Mesodermal cell (in vitro differentiated cells): ENCODE measurements around the gene JMJD1C.

Experiments used
- H3K27ac ChIP-seq: 2 replicates; pipeline ENCODE4 v1.7.0; 2013; ENCODE audit warnings: mild to moderate bottlenecking, low read depth, low read length, moderate library complexity; ENCODE audit not compliant: severe bottlenecking
- H3K36me3 ChIP-seq: 2 replicates; pipeline ENCODE4 v1.7.1; 2013; ENCODE audit warnings: mild to moderate bottlenecking, low read length, moderate library complexity; ENCODE audit not compliant: control insufficient read depth, insufficient read depth
- H3K4me1 ChIP-seq: one replicate; pipeline ENCODE4 v1.7.1; 2013; ENCODE audit warnings: mild to moderate bottlenecking, low read length; ENCODE audit not compliant: insufficient read depth, control insufficient read depth, poor library complexity, severe bottlenecking
- H3K4me3 ChIP-seq: 2 replicates; pipeline ENCODE4 v1.7.0; 2013; ENCODE audit warnings: low read length, control low read depth, mild to moderate bottlenecking; ENCODE audit not compliant: insufficient read depth, poor library complexity, severe bottlenecking; ENCODE audit errors: extremely low read depth
- H3K9me3 ChIP-seq: 2 replicates; pipeline ENCODE4 v1.7.1; 2013; ENCODE audit warnings: mild to moderate bottlenecking, low read length, moderate library complexity; ENCODE audit not compliant: control insufficient read depth
- WGBS, 2 experiments: methylation state at CpG; one replicate each; pipeline ENCODE4 v1.1.5; 2013; ENCODE audit warnings: missing lambda C conversion rate in 2 of 2; ENCODE audit not compliant: insufficient coverage in 2 of 2; 5-methylcytosine and 5-hydroxymethylcytosine counted together

The JMJD1C gene

DNA sequence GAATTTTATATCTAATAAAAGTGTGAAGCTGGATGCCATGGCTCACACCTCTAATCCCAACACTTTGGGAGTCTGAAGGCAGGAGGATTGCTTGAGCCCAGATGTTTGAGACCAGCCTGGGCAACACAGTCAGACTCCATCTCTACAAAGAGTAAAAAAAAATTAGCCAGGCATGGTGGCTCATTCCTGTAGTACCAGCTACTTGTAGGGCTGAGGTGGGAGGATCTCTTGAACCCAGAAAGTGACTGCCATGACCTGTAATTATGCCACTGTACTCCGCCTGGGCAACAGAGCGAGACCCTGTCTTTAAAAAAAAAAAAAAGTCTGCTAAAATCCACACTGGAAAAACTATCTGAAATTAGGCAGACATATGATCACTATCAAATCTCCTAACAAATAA is 7.6 kb downstream of the JMJD1C start:
- peaks cover 11% of the 10 kb centered on the region for H3K36me3 ChIP-seq
- WGBS, 2 experiments: 100% methylated on average over 2 of the region's 2 CpGs

DNA sequence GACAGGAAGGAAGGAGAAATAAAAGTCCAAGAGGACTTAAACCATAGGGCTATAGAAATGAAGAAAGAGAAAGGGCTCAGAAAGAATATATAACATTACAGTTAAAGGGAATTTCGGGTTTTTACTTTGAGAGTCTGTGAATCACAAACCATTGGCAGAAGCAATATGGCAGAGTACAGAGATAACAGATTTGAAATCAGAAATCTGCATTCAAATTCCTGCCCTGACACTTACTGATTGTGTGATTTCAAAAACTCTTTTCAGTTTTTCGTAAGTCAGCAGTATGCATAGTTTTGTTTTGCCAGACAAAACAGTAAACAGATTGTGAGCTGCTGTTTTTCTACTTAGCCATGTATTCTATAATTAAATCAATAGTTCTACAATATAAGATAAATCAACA is 8.2 kb downstream of the JMJD1C start:
- WGBS, 2 experiments: 57% methylated on average over 1 of the region's 2 CpGs; no CpG with 5 or more reads in 1 of the 2 experiments
- peaks cover 14% of the 10 kb centered on the region for H3K36me3 ChIP-seq
- H3K4me3 ChIP-seq: no peak overlapping the region
- H3K4me1 ChIP-seq: peaks cover 8% of the 10 kb centered on the region
- peak overlapping the region; percentile 70 for H3K27ac ChIP-seq
- H3K9me3 ChIP-seq: no peaks in the 10 kb centered on the region

More for the DNA sequence above, 7.6 kb downstream of the JMJD1C start:
- H3K4me3 ChIP-seq: no peak overlapping the region
- H3K27ac ChIP-seq: no peak overlapping the region
- peaks cover 8% of the 10 kb centered on the region for H3K4me1 ChIP-seq
- H3K9me3 ChIP-seq: no peaks in the 10 kb centered on the region

DNA sequence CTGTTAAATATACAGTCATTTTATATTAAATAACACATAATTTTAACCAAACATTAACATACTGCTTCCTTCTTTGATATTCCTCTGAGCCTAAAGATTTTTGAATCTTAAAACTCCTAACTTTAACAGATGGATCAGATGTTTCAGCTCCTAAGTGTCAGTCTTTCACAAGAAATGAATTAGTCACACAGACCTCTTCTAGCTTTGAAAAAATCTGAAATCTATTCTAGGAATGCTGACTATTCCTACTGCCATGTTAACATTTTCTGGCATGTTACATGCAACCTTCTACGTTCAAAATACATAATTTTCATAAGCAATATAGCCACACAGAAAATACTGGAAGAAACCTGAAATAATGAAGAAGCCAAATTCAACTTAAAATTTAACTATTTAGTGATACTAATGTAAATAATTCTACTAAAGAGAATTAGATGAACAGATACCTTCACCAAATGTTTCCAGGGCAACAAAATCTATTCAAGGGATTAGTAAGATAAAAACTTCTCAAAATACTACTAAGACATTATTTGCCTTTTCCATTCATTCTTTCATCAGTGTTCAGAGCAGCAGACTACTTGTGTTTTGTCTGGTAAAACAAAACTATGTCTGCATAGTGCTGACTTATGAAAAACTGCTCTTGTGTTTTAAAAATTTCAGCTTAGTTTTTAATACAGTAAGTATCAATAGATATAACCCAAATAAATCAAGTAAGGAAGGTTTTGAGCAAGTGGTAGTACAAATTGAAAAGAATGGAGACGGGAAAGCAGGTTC is 9.2 kb downstream of the JMJD1C start:
- peak overlapping the region; percentile 70 for H3K27ac ChIP-seq
- peaks cover 18% of the 10 kb centered on the region for H3K36me3 ChIP-seq
- 80 to 100% methylated on average over 1 of the region's 2 CpGs for WGBS, 2 experiments
- no peaks in the 10 kb centered on the region for H3K9me3 ChIP-seq
- H3K4me3 ChIP-seq: no peak overlapping the region
- peaks cover 8% of the 10 kb centered on the region for H3K4me1 ChIP-seq

DNA sequence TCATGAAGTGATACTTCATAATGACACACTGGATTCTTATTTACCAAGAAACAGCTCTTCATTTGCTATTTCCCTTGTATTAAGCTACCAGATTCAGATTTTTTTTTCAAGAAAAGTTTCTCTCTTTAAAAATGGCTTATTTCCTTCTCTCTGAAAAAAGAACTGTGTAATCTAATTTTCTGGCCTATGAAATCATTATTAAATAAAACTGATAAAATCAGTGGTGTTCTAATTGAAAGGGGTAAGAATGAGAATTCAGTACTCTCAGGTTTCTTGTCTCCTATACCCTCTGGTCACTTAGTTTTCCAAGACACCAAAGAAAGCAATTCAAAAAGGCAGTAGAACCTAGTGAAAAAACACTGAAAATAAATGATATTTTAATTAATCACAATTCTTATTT is 10.3 kb downstream of the JMJD1C start:
- Histone ChIP-seq H3K36me3 (peaks cover 18% of the 10 kb centered on the region), H3K4me1 (peaks cover 8% of the 10 kb centered on the region), H3K27ac (no peak overlapping the region), H3K4me3 (no peak overlapping the region), H3K9me3 (no peaks in the 10 kb centered on the region)

DNA sequence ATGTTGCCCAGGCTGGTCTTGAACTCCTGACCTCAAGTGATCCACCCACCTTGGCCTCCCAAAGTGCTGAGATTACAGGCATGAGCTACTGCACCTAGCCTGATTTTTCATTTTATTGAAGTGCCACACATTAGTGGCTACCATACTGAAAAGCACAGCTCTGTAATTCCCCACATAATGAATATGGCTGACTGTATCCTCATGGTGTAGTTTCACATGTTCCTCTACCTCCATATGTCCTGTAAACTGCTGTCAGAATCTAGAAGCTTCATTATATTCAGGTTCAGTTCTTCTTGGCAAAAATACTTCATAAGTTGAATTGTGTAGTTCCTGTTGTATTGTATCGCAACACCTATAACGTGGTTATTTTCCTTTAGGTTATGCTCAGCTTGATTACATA is 11.1 kb downstream of the JMJD1C start:
- Histone ChIP-seq H3K36me3 (peaks cover 18% of the 10 kb centered on the region), H3K4me3 (no peak overlapping the region), H3K27ac (no peak overlapping the region), H3K9me3 (no peaks in the 10 kb centered on the region), H3K4me1 (peaks cover 8% of the 10 kb centered on the region)
- WGBS, 2 experiments: 100% methylated on average over 1 of the region's 2 CpGs; no CpG with 5 or more reads in 1 of the 2 experiments

DNA sequence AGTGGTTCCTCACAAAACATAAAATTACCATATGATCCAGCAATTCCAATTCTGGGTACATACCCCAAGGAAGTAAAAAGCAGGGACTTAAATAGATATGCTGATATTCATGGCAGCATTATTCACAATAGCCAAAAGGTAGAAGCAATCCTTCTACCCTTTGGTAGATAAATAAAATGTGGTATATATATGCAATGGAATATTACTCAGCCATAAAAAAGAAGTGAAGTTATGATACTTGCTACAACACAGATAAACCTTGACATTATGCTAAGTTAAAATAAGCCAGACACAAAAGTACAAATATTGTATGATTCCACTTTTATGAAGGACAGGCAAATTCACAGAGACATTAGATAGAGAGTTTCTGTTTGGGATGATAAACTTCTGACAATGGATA is 13.3 kb downstream of the JMJD1C start:
- no peaks in the 10 kb centered on the region for H3K9me3 ChIP-seq
- peaks cover 18% of the 10 kb centered on the region for H3K36me3 ChIP-seq
- H3K4me1 ChIP-seq: peaks cover 8% of the 10 kb centered on the region
- H3K27ac ChIP-seq: no peak overlapping the region
- H3K4me3 ChIP-seq: no peak overlapping the region

DNA sequence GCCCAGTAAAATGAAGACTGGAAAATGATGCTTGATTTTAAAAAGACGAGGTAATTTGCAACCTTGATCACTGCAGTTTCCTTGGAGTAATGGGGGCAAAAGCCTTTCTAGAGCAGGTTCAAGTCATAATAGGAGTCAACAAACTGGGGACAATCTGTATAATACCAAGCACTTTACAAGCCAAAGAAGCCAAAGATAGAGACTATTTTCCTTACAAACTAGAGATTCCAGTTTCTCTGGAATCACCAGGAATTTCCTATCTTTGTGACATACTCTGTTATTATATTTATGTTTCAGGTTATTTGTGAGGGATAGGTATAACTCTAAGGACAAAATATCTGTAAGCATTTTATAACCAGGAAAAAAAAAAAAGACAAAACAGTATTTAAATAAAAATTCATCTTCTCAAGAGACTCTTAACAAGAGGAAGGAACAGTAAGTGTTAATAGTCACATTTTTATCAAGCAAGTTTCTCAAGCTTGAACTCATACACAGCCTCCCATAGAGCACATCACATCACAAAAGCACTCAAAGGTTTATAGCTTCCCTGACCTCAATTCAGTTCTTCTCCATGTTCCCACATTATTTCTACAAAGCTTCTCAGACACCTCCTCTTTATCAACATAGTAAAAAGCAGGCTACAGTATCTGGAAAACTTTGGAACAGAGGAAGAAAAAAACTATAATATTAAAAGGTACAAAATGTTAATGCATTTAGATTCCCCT is 18.9 kb downstream of the JMJD1C start:
- Histone ChIP-seq H3K27ac (no peak overlapping the region), H3K4me1 (peaks cover 3% of the 10 kb centered on the region), H3K36me3 (no peaks in the 10 kb centered on the region), H3K4me3 (no peak overlapping the region), H3K9me3 (no peaks in the 10 kb centered on the region)
- WGBS, 2 experiments: 93% methylated on average over 1 of the region's 1 CpG; no CpG with 5 or more reads in 1 of the 2 experiments

DNA sequence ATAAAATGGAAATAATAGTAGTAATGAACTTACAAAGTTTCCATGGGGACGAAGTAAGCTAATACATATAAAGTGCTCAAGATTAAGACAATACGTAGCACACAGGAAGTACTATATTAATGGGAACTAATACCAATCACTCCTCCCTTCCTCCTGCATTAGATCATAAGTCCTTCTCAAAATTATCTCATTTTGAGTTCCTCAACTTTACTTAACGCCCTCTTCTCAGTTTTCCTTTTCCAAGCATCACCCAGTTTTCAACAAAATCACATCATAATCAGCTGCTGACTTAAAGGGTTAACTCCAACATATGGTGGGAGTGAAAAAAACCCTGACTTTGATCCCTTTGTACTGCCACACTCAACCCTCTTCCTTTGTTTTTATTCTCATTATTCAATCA is 24.4 kb downstream of the JMJD1C start:
- no peaks in the 10 kb centered on the region for H3K9me3 ChIP-seq
- 82 to 89% methylated on average over 1 of the region's 3 CpGs for WGBS, 2 experiments
- no peaks in the 10 kb centered on the region for H3K36me3 ChIP-seq
- peak overlapping the region; percentile 41 for H3K27ac ChIP-seq
- H3K4me1 ChIP-seq: peaks cover 49% of the 10 kb centered on the region
- H3K4me3 ChIP-seq: no peak overlapping the region

DNA sequence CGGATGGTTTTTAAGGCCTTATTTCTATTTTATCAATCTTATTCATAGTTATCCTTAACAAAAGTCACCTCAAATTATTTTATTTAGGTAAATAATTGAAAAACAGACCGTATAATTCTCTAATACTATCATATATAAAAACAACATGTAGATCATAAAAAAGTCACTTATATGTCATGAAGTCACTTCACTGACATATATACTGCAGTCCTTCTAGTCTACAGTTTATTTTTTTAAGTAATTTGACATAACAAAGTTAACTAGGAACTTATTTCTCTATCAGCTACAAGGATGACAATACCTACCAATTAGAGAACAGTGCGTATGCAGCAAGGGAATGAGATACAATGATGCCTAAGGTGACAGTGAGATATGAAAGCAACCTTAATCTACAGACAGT is 26.2 kb downstream of the JMJD1C start:
- Histone ChIP-seq H3K4me1 (peaks cover 64% of the 10 kb centered on the region), H3K27ac (no peak overlapping the region), H3K36me3 (no peaks in the 10 kb centered on the region), H3K4me3 (no peak overlapping the region), H3K9me3 (no peaks in the 10 kb centered on the region)
- no CpG with 5 or more reads among the region's 3 CpGs for WGBS, 2 experiments

DNA sequence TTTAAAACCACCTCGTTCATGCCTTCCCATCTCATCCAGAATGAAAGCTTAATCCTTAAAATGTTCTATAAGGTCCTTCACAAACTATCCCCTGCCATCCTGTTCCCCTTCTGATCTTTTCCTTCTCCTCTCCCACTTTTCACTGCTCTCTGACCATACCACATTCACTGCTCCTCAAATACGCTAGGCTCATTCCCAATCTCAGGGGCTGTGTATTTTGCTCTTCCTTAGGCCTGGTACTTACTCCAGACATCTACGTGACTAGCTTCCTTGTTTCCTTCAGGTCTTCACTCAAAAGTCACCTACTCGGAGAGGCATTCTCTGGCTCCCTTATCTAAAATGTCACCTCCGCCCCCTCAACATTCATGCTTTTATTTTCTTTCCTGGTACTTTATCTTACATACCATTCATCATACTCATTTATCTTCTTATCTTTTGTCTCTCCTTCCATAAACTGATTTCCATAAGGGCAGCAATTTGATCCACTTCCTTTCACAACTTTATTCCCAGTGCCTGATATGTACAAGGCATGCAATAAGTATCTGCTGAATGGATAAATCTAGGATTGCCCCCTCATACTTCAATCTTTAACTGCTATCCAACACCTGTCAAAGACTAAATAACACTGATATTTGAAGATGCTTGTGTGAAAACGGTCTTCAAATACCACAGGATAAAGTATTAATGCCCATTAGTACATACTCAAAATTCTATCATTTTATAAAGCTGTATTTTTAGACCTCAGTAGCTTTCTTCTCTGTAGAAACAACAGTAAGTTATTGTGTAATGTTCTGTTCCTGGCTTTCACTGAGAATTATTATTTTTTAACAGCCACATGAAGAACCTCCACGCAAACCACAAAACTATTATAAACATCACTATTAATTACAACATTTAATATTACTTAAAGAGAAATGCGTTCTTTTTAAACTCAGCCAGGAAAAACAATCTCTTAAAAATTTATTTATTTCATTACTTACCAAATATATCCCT is 27.0 kb downstream of the JMJD1C start:
- no peak overlapping the region for H3K4me3 ChIP-seq
- no peaks in the 10 kb centered on the region for H3K9me3 ChIP-seq
- WGBS, 2 experiments: 48 to 51% methylated on average over 5 of the region's 8 CpGs
- H3K4me1 ChIP-seq: peaks cover 71% of the 10 kb centered on the region
- H3K36me3 ChIP-seq: no peaks in the 10 kb centered on the region
- peak overlapping the region; percentile 65 for H3K27ac ChIP-seq
